GM15510 (cell line): ENCODE results near the gene SPOCD1.

Source experiments
- POLR2A ChIP-seq: IDR thresholded peaks from 3 replicates; pipeline ENCODE4 v1.6.1; 2011; ENCODE audit warnings: borderline replicate concordance; ENCODE audit not compliant: insufficient read length; ENCODE audit errors: extremely low read depth

SPOCD1 gene

DNA sequence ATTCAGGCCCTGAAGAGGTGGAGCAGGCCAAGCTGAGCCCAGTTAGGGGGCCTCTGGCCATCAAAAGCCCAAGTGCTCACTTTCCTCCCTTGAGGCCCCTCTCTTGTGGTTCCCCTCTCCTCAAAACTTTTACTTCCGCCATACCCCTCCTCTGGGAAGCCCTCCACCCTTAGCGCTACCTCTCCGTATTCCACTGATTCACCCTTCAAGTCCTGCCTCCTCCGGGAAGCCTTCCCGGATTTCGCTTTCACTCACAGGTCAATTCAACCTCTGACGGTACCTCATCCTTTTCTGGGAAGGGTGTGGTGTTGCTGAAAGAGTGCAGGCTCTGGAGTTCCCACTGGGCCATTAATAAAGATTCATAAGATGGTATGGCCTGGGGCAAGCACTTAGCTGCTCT is 19.1 kb downstream of the SPOCD1 start:
- no peak for TF ChIP-seq POLR2A

DNA sequence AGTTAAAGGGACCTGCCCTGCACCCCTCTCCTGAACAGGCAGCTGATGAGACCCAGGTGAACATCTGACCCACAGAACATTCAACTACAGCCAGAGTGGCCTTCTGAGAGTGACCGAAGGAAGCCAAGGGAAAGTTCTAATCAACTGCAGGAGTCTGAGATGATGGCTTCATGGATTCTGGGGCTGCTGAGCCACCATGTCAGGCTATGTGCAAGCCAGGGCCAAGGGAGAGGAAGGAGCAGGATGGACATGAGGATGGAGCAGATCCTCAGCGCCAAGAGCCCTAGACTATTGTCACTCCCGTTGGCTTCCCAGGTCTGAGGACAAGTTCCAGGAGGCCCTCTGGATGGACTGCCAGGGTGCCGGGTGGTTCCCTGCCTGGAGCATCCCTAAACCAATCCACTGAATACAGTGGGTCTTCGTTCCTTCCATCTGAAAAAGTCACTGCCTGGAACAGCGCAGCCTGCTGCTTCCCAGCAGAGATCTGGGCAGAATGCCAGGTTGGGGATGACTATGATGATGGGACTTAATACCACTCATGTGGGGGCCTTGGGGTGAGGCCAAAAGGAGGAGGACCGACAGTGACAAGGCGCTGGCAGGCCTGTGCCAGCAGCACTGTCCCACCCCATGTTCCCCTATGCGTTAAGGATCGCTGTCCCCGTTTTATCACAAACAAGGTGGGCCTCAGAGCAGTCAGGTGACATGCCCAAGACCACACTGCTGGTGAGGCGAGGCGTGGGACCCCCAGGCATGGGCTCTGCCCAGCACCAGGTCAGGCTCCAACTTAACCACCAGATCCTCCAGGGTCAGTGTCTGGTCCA is 19.8 kb downstream of the SPOCD1 start:
- TF ChIP-seq POLR2A = no peak

DNA sequence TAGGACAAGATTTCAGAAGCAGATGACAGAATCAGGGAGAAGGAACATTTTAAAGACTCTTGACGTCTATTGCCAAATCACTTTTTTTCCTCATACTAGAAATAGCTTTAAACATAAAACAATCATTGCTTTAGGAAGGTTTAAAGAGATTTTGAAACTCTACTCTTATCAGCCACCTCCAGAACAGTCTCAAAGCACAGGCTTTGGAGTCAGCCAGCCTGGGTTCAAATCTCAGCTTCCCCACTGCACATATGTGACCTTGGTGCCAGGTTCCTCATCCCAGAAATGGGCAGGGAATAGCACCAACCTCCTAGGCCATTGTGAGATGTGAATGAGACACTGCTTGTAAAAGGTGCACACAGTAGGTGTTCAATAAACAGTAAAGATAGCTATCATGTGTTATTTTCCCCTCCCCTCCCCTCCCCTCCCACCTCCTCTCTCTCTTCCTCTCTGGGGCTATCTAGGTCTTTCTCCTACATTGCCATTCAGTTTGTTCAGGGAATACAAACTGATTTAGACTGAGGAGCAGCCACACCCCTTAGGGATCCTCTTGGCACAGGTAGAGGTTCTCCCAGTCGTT is 20.6 kb downstream of the SPOCD1 start:
- no peak for TF ChIP-seq POLR2A

DNA sequence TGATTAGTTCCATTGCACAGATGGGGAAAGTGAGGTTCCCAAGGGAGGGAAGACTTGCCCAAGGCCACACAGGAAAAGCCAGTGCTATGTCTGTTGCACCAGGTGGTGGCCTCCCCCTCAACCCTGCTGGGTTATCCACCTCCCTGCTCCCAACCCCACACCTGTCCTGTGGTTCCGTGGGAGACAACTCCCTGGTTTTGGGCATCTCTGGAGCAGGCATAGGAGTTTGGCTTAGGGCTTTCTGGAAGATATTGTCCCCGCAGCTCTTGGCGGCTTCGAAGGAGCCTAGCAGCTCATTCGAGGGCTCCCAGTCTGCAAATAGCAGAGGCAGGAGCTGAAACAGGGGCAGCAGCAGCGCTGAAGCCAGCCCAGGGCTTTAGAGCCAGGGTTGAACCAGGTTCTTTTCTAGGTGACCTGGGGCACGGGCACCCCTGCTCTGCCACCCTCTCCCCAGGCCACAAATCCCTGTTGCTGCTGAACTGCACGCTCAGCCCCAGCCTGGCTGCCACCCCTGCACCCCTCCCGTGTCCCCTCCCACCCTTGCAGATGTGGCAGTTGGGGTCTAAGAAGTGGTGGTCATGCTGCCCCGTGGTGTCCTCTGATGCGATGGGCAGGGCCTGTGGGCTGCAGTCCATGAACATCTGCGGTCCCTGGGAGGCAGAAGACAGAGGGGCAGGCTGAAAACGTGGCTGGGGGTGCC is 22.1 kb downstream of the SPOCD1 start:
- TF ChIP-seq POLR2A = no peak

DNA sequence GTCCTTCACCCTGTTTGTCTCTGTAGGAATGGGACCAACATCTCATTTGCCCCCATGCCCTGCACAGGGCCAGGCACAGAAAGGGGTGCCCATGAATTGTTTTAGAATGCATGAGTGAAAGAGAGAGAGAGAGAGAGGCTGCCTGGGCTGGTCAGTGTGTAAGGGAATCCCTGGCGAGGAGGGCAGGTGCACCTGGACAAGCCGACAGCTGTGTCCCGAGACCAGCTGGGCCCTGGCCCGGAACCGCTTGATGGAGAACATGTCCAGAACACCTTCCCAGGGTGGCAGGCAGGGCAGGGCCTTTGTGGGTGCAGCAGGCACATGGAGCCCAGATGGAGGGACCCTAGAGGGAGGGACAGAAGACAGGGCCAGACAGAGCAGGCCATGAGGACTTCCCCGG is 22.7 kb downstream of the SPOCD1 start:
- no peak for TF ChIP-seq POLR2A

DNA sequence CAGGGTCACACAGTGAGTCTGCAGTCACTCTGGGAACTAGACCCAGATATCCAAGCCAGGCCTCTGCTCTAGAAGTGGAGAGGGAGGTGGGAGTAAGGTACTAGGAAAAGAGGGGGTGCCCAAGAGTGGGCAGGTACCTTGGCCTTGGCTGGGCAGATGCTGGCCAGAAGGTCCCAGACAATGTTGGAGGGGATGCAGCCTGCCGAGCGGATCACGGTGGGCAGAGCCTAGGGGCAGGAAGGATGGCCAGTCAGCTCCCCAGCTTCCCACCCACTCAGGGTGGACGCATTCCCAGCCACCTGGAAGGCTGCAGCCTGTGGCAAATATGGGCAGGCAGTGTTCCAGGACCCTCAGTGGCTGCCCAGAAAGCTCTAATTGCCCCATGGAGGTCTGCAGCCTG is 23.3 kb downstream of the SPOCD1 start:
- TF ChIP-seq POLR2A = no peak

DNA sequence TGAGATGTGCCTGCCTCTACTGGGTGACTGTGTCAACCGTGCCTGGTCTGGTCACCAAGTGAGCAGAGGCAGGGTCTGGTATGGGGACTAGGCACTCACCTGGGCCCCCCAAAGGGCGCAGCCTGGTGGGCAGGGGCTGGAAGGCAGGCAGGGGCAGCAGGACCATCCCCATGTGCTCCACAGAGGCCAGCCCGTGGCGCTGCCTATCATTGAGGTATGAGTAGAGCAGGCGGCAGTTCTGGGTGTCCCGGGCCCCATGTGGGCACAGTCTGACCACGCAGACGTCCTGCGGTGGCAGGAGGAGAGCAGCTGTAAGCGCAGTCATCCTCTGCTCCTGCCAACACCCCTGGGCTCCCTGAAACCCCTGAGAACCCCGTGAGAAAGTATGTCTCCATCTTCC is 23.7 kb downstream of the SPOCD1 start:
- TF ChIP-seq POLR2A = no peak

- no peak for TF ChIP-seq POLR2A
Measured at GRCh38 chr1:31791131-31791858, 24.5 kb downstream of the SPOCD1 start.

GRCh38 chr1:31790641-31791091 is 25.2 kb downstream of the SPOCD1 start:
- no peak for TF ChIP-seq POLR2A

DNA sequence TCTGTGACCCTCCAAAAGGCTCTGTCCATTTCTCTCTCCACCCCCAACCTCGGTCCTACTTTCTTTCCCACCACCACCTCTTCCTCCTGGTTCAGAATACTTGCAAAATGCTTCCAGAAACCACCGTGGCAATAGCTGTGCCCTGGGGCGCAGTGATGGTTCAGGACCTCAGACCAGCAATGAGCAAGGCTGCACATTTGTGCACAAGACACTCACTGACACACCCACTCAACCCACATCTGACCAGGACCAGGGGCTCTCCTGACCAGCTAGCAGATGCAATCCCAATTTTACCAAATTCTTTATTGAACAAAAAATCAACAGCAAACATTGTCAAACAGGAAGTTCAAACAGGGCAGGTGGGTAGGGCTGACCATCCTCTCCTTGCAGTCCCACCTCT is 25.7 kb downstream of the SPOCD1 start:
- no peak for TF ChIP-seq POLR2A

DNA sequence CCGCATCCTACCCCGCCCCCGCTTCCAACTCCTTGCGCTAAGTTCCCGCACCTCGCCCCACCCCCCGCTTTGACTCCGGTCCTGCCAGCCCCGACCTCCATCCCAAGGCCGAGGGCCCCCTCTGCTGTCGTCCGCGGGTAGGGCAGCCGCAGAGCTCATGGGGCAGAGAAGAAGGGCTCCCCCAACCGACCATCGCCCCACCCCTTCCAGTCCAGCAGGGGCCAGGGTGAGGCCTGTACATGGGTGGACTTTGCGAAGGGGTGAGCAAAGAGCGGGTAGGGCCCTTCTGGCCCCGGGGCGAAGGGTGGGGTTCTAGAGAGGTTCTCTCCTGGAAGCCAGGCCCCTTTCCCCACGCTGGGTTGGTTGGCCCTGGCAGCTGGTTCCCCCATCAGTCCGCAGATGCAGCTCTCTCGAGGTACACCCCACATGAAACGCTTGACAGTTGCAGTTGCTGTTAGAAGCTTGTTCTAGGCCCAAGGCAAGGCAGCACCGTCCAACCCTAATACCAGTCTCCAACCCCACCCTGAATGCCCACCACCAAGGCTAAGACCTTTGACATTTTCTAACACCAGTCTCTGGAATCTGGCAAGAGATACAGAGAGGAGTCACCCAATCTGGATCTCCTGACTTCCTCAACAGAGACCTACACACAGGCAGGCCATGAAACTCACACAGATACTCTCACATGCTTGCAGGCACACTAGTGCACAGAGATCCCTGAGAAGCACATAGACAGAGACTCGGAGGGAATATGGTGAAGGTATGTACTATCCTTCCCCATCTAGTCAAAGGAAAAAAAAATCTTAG is 26.4 kb downstream of the SPOCD1 start:
- no peak for TF ChIP-seq POLR2A

DNA sequence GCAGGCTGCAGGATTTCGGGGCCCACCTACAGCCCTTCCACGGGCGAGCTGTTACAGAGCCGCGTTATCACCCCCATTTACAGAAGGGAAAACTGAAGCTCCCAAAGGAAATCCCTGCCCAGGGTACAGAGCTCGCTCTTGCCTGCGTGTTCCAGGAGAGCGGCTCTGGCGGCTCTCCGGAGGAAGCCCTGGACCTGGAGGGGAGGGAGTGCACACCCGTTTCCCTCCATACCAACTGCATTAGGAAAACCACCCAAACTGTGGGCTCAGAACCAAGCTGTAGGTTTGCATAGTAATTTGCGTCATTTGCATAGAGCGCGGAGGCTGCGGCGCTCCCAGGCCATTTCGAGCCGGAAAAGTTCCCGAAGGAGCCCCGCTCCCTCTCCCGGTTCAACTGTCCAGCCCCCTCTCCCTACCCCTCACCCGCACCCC is 27.0 kb downstream of the SPOCD1 start:
- no peak for TF ChIP-seq POLR2A

DNA sequence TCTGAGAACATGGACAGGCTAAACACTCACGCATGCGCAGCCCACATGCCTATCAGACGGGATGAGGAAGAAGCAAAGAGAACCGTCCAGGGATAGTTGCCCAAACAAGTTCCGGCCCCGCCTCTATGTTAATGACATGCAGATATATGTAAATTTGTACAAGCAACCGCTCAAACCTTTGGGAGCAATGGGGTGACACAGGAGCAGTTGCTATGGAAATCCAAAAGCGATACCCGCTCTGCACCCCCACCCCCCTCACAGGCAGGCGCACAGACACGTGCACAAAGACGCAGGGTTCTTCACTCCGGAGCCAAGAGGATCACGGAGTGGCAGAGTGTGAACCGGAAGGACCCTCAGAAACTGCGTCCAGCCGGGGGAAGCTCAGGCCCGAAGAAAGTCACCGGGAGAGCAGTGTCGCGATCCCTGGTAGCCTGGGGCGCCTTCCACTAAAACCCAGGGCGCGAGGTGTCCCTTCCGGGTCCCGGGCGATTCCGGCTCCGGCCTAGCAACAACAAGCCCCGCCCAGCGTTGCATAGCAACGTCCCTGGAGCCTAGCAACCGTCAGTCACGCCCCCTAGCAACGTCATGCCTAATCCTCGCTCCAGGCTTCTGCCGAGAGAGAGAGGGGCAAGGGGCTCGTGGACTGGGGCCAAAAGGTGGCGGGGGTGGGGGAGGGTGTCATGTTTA is 27.5 kb downstream of the SPOCD1 start:
- peak; percentile 68 for TF ChIP-seq POLR2A

GRCh38 chr1:31787786-31788137 is 28.1 kb downstream of the SPOCD1 start:
- no peak for TF ChIP-seq POLR2A

DNA sequence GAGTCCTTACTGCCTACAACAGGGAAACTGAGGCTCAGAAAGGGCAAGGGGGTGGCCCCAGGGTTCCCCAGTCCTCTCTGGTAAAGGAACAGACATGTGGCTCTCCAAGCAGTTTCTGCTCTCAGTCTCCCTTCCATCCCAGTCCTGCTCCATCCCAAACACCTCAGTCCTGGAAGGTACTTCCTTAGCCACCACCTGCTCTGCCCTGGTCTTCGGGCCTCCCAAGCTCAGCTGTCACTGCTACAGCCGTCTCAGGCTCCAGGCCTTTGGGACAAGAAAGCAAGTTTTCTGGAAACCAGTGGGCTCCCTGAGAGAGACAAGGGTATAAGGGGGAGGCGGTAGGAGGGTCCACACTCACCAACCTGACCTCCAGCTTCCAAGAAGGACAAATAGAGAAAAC is 28.6 kb downstream of the SPOCD1 start:
- no peak for TF ChIP-seq POLR2A
